OCI-LY3 (cell line): ENCODE measurements around the gene PDIA5.

Experiments used
- CTCF ChIP-seq: fragments of 200-600, 300-600 bp; sonication (generic); IDR thresholded peaks from 2 replicates; pipeline ENCODE4 v1.5.1; 2014; ENCODE audit warnings: antibody characterized with exemption, low read length, low read depth
- EZH2phosphoT487 ChIP-seq: fragments of 200-600 bp; shearing (Covaris generic); IDR thresholded peaks from 2 replicates; pipeline ENCODE4 v1.6.1; 2018; ENCODE audit warnings: antibody characterized with exemption, mixed run types, low read depth

GRCh38 chr3:123138839-123139444, 72.1 kb downstream of the PDIA5 start:
- TF ChIP-seq CTCF = no peak
- no peak for TF ChIP-seq EZH2phosphoT487
